Liver (tissue), 9 donors: ENCODE data around the gene NADSYN1. TPM values are rescaled to one million over a fixed set of nuclear protein-coding genes. Genes with fewer than 3 reads are reported as not detected.

Source experiments
- DNase-seq: peaks from one replicate; pipeline ENCODE4 v3.0.0-alpha.2; 2017; ENCODE audit warnings: low spot score
- H3K27ac ChIP-seq, 2 donors: one replicate each; pipeline ENCODE4 v1.7.0; 2013; ENCODE audit warnings: inconsistent platforms in 2 of 2, low read length in 2 of 2, control low read depth in 1 of 2, low read depth in 1 of 2, mild to moderate bottlenecking in 1 of 2
- H3K27me3 ChIP-seq, 4 donors: one replicate each; pipeline versions ENCODE4 v1.6.1 to v1.7.0; 2013; ENCODE audit warnings: low read length in 3 of 4, inconsistent platforms in 1 of 4, mild to moderate bottlenecking in 1 of 4, moderate library complexity in 1 of 4; ENCODE audit not compliant: control insufficient read depth in 4 of 4, insufficient read depth in 4 of 4
- H3K36me3 ChIP-seq, 4 donors: one replicate each; pipeline versions ENCODE4 v1.6.1 to v1.7.0; 2013; ENCODE audit warnings: low read length in 3 of 4, mild to moderate bottlenecking in 3 of 4, low read depth in 1 of 4, moderate library complexity in 1 of 4; ENCODE audit not compliant: control insufficient read depth in 4 of 4, insufficient read depth in 3 of 4
- H3K4me1 ChIP-seq, 4 donors: one replicate each; pipeline versions ENCODE4 v1.6.1 to v1.7.0; 2013; ENCODE audit warnings: low read length in 3 of 4, mild to moderate bottlenecking in 3 of 4, moderate library complexity in 1 of 4; ENCODE audit not compliant: control insufficient read depth in 4 of 4, insufficient read depth in 4 of 4
- H3K4me3 ChIP-seq, 3 donors: one replicate each; pipeline versions ENCODE4 v1.6.1 to v1.7.0; 2013; ENCODE audit warnings: low read length in 3 of 3, control low read depth in 1 of 3, low read depth in 1 of 3, mild to moderate bottlenecking in 1 of 3
- H3K9ac ChIP-seq, 2 donors: one replicate each; pipeline ENCODE4 v1.7.0; 2013; ENCODE audit warnings: low read length in 2 of 2, mild to moderate bottlenecking in 2 of 2, moderate library complexity in 2 of 2, control low read depth in 1 of 2, low read depth in 1 of 2
- H3K9me3 ChIP-seq, 4 donors: one replicate each; pipeline versions ENCODE4 v1.6.1 to v1.7.0; 2013; ENCODE audit warnings: low read length in 3 of 4; ENCODE audit not compliant: control insufficient read depth in 4 of 4
- ATF3 ChIP-seq: IDR thresholded peaks from 2 replicates; pipeline ENCODE4 v1.6.1; 2016; ENCODE audit warnings: antibody characterized with exemption
- CTCF ChIP-seq: fragments of 150-350 bp; IDR thresholded peaks from 2 replicates; pipeline ENCODE4 v1.5.1; 2017; ENCODE audit warnings: improper control_type of control experiment, low read depth, low read length; ENCODE audit not compliant: missing input control
- EGR1 ChIP-seq, 2 donors: IDR thresholded peaks; 2 replicates each; pipeline ENCODE4 v1.6.1; 2016 to 2018; ENCODE audit warnings: antibody characterized with exemption in 2 of 2, low read depth in 2 of 2
- FOXA1 ChIP-seq: IDR thresholded peaks from 2 replicates; pipeline ENCODE4 v1.6.1; 2016; ENCODE audit warnings: antibody characterized with exemption
- FOXA2 ChIP-seq: IDR thresholded peaks from 2 replicates; pipeline ENCODE4 v1.6.1; 2016; ENCODE audit warnings: antibody characterized with exemption
- GABPA ChIP-seq, 2 donors: IDR thresholded peaks in 1 of 2; conservative IDR thresholded peaks in 1 of 2; 2 replicates each; pipeline ENCODE4 v1.6.1; 2016; ENCODE audit warnings: antibody characterized with exemption in 2 of 2, mild to moderate bottlenecking in 1 of 2, moderate library complexity in 1 of 2
- HNF4A ChIP-seq, 2 donors: conservative IDR thresholded peaks; 2 replicates each; pipeline ENCODE4 v1.6.1; 2016; ENCODE audit warnings: antibody characterized with exemption in 2 of 2, mild to moderate bottlenecking in 2 of 2
- HNF4G ChIP-seq: IDR thresholded peaks from 2 replicates; pipeline ENCODE4 v1.6.1; 2016; ENCODE audit warnings: antibody characterized with exemption
- JUND ChIP-seq, 2 donors: IDR thresholded peaks; 2 replicates each; pipeline ENCODE4 v1.6.1; 2016; ENCODE audit warnings: antibody characterized with exemption in 2 of 2
- MAX ChIP-seq: IDR thresholded peaks from 2 replicates; pipeline ENCODE4 v1.6.1; 2016; ENCODE audit warnings: antibody characterized with exemption
- NR2F2 ChIP-seq: IDR thresholded peaks from 2 replicates; pipeline ENCODE4 v1.6.1; 2016; ENCODE audit warnings: antibody characterized with exemption
- RAD21 ChIP-seq, 2 donors: IDR thresholded peaks; 2 replicates each; pipeline ENCODE4 v1.6.1; 2016; ENCODE audit warnings: antibody characterized with exemption in 2 of 2, mild to moderate bottlenecking in 2 of 2
- REST ChIP-seq: IDR thresholded peaks from 2 replicates; pipeline ENCODE4 v1.6.1; 2016; ENCODE audit warnings: antibody characterized with exemption, mild to moderate bottlenecking
- RXRA ChIP-seq, 2 donors: IDR thresholded peaks; 2 replicates each; pipeline ENCODE4 v1.6.1; 2017 to 2018; ENCODE audit warnings: antibody characterized with exemption in 2 of 2, mild to moderate bottlenecking in 1 of 2
- SP1 ChIP-seq: IDR thresholded peaks from 2 replicates; pipeline ENCODE4 v1.6.1; 2018; ENCODE audit warnings: antibody characterized with exemption, mild to moderate bottlenecking
- TAF1 ChIP-seq: conservative IDR thresholded peaks from 2 replicates; pipeline ENCODE4 v1.6.1; 2016; ENCODE audit warnings: antibody characterized with exemption, mild to moderate bottlenecking
- YY1 ChIP-seq: IDR thresholded peaks from 2 replicates; pipeline ENCODE4 v1.6.1; 2016; ENCODE audit warnings: antibody characterized with exemption, mild to moderate bottlenecking
- ZBTB33 ChIP-seq: IDR thresholded peaks from 2 replicates; pipeline ENCODE4 v1.6.1; 2016; ENCODE audit warnings: antibody characterized with exemption
- WGBS: extraction: QIAGEN DNeasy Blood & Tissue Kit; methylation state at CpG from one replicate; pipeline ENCODE4 v1.1.7; 2013; 5-methylcytosine and 5-hydroxymethylcytosine counted together
- polyA plus RNA-seq, 2 donors: library from polyadenylated mRNA; stranded (reverse) in 1 of 2; unstranded in 1 of 2; fragments of 200-250 nt in 1 of 2; fragments of >200 nt in 1 of 2; fragmentation: Nextera tagmentation in 1 of 2; extraction: Ambion mirVana in 1 of 2; gene quantifications; one replicate each; pipeline versions ENCODE4 v1.2.1 to v1.2.3, GENCODE V29; 2013 to 2015
- total RNA-seq, 2 donors: library from RNA; depleted of rRNA; stranded (reverse); fragments of >200 nt; gene quantifications; one replicate each; pipeline ENCODE4 v1.2.3, GENCODE V29; 2014
- donor health status: healthy.
- donor health status: healthy.
- donor health status: healthy.
- donor health status: healthy.
- donor health status: healthy.

NADSYN1 gene
- total and polyA plus RNA-seq, 4 donors: 16.6 to 33.6 (median 22.2) TPM

GRCh38 chr11:71444811-71445210 lies 8.2 kb upstream of the NADSYN1 start:
- no peak for TF ChIP-seq NR2F2
- TF ChIP-seq ATF3: no peak
- no peak for TF ChIP-seq HNF4G
- no peak for TF ChIP-seq REST
- no peak for TF ChIP-seq RXRA (IDR thresholded peaks at IDR 0.05)
- no peak for TF ChIP-seq GABPA (IDR thresholded peaks at IDR 0.05 in 1 of 2, conservative IDR thresholded peaks at IDR 0.05 in 1 of 2)
- TF ChIP-seq ZBTB33: no peak
- no peak for TF ChIP-seq FOXA1
- TF ChIP-seq HNF4A (conservative IDR thresholded peaks at IDR 0.05): no peak
- Histone ChIP-seq H3K4me3 (no peak overlapping the region), H3K9me3 (no peaks in the 10 kb centered on the region), H3K9ac (no peak overlapping the region), H3K27ac (no peak overlapping the region), H3K4me1 (peaks cover 2 to 30% (median 16%) of the 10 kb centered on the region in 4 donors), H3K36me3 (peaks cover 16 to 49% (median 37%) of the 10 kb centered on the region in 4 donors), H3K27me3 (no peaks in the 10 kb centered on the region)
- DNase-seq: no peak
- 97% methylated on average over 6 of the region's 6 CpGs for WGBS

GRCh38 chr11:71446150-71446549 lies 6.9 kb upstream of the NADSYN1 start:
- no peak for TF ChIP-seq REST
- TF ChIP-seq SP1: no peak
- no peak for TF ChIP-seq NR2F2
- TF ChIP-seq FOXA1: no peak
- no peak for TF ChIP-seq ATF3
- TF ChIP-seq GABPA (IDR thresholded peaks at IDR 0.05 in 1 of 2, conservative IDR thresholded peaks at IDR 0.05 in 1 of 2): no peak
- no peak for TF ChIP-seq CTCF
- no peak for TF ChIP-seq FOXA2
- TF ChIP-seq RXRA (IDR thresholded peaks at IDR 0.05): no peak
- no peak for TF ChIP-seq HNF4G
- TF ChIP-seq EGR1 (IDR thresholded peaks at IDR 0.05; ENCODE audit: low read depth in 2 of 2): no peak
- TF ChIP-seq YY1: no peak
- no peak for TF ChIP-seq MAX
- no peak for TF ChIP-seq TAF1
- no peak for TF ChIP-seq JUND (IDR thresholded peaks at IDR 0.05)
- TF ChIP-seq ZBTB33: no peak
- no peak for TF ChIP-seq HNF4A (conservative IDR thresholded peaks at IDR 0.05)
- no peak for TF ChIP-seq RAD21 (IDR thresholded peaks at IDR 0.05)
- H3K4me3 ChIP-seq: no peak overlapping the region
- peaks cover 3 to 34% (median 16%) of the 10 kb centered on the region in 4 donors for H3K4me1 ChIP-seq
- no peak for DNase-seq
- H3K9me3 ChIP-seq: no peaks in the 10 kb centered on the region
- peaks cover 9 to 36% (median 27%) of the 10 kb centered on the region in 4 donors for H3K36me3 ChIP-seq
- no peak overlapping the region for H3K9ac ChIP-seq
- WGBS: 97% methylated on average over 1 of the region's 1 CpG
- no peak overlapping the region for H3K27ac ChIP-seq
- H3K27me3 ChIP-seq: no peaks in the 10 kb centered on the region
